Fibroblast of pulmonary artery (primary cell): ENCODE measurements around the gene TDRD10.

Experiments used
- DNase-seq: peaks from one replicate; pipeline ENCODE4 v3.0.0-alpha.2; 2010; ENCODE audit warnings: low read depth
- H3K4me3 ChIP-seq: replicated peaks from 2 replicates; pipeline ENCODE4 v1.5.1; 2011; ENCODE audit warnings: low read depth, mild to moderate bottlenecking, control low read depth, low read length, moderate library complexity
- CTCF ChIP-seq: IDR thresholded peaks from 2 replicates; pipeline ENCODE4 v1.5.1; 2011; ENCODE audit warnings: mild to moderate bottlenecking, control low read depth, low read length, inconsistent platforms; ENCODE audit errors: missing control alignments

The TDRD10 gene

GRCh38 chr1:154503898-154504297, 1.9 kb downstream of the TDRD10 start:
- no peak overlapping the region for H3K4me3 ChIP-seq
- DNase-seq, result no peak
- no peak for TF ChIP-seq CTCF

GRCh38 chr1:154512760-154513159, 10.7 kb downstream of the TDRD10 start:
- H3K4me3 ChIP-seq, result no peak overlapping the region
- no peak for DNase-seq
- no peak for TF ChIP-seq CTCF

GRCh38 chr1:154514066-154514553, 12.1 kb downstream of the TDRD10 start:
- no peak for TF ChIP-seq CTCF
- no peak for DNase-seq
- H3K4me3 ChIP-seq, result no peak overlapping the region

- TF ChIP-seq CTCF, result no peak
- H3K4me3 ChIP-seq, result no peak overlapping the region
- DNase-seq, result no peak
These were observed 15.6 kb downstream of the TDRD10 start for GRCh38 chr1:154517661-154518060.

GRCh38 chr1:154519591-154519991, 17.6 kb downstream of the TDRD10 start:
- DNase-seq, result no peak
- H3K4me3 ChIP-seq, result no peak overlapping the region
- TF ChIP-seq CTCF, result no peak

GRCh38 chr1:154520333-154520732, 18.3 kb downstream of the TDRD10 start:
- no peak for TF ChIP-seq CTCF
- DNase-seq, result peak; percentile 28
- H3K4me3 ChIP-seq, result no peak overlapping the region

- TF ChIP-seq CTCF, result no peak
- H3K4me3 ChIP-seq, result no peak overlapping the region
- DNase-seq, result no peak
These were observed 19.7 kb downstream of the TDRD10 start for GRCh38 chr1:154521695-154522094.
